Heart left ventricle (tissue), 16 donors: ENCODE data around the gene QPCTL. TPM values are rescaled to one million over a fixed set of nuclear protein-coding genes. Genes with fewer than 3 reads are reported as not detected.

Experiments used
- ATAC-seq, 4 donors: fragments of 200-7000 bp; cut with Tn5 transposase; one replicate each; pipeline ENCODE4 v1.9.1; 2020 to 2022; ENCODE audit warnings: moderate library complexity in 4 of 4, mild to moderate bottlenecking in 3 of 4, moderate number of reproducible peaks in 1 of 4
- DNase-seq, 5 donors: peaks; one replicate each; pipeline ENCODE4 v3.0.0-alpha.2; 2020
- H3K27ac ChIP-seq, 12 donors: fragments of 200-600 bp; sonication (generic) in 4 of 12; one replicate each; pipeline versions ENCODE4 v1.5.0 to v1.8.0; 2016 to 2022; ENCODE audit warnings: mild to moderate bottlenecking in 2 of 12
- H3K27me3 ChIP-seq, 9 donors: fragments of 200-600 bp; sonication (generic) in 2 of 9; one replicate each; pipeline versions ENCODE4 v1.5.1 to v1.8.0; 2016 to 2022; ENCODE audit warnings: mild to moderate bottlenecking in 3 of 9
- H3K36me3 ChIP-seq, 9 donors: fragments of 200-600 bp; sonication (generic) in 2 of 9; one replicate each; pipeline versions ENCODE4 v1.5.0 to v1.8.0; 2018 to 2022; ENCODE audit warnings: mild to moderate bottlenecking in 2 of 9
- H3K4me1 ChIP-seq, 12 donors: fragments of 200-600 bp; sonication (generic) in 4 of 12; one replicate each; pipeline versions ENCODE4 v1.5.0 to v1.8.0; 2016 to 2022; ENCODE audit warnings: mild to moderate bottlenecking in 3 of 12
- H3K4me3 ChIP-seq, 12 donors: fragments of 200-600 bp; sonication (generic) in 4 of 12; one replicate each; pipeline versions ENCODE4 v1.5.0 to v1.8.0; 2017 to 2022; ENCODE audit warnings: mild to moderate bottlenecking in 9 of 12, moderate library complexity in 4 of 12
- H3K9me3 ChIP-seq, 12 donors: fragments of 200-600 bp; sonication (generic) in 4 of 12; one replicate each; pipeline versions ENCODE4 v1.5.0 to v1.8.0; 2016 to 2022; ENCODE audit warnings: mild to moderate bottlenecking in 1 of 12
- CTCF ChIP-seq, 12 donors: fragments of 200-600 bp; sonication (generic) in 4 of 12; IDR thresholded peaks; one replicate each; pipeline versions ENCODE4 v1.5.0 to v1.8.0; 2018 to 2022; ENCODE audit warnings: antibody characterized with exemption in 12 of 12, mild to moderate bottlenecking in 5 of 12
- POLR2A ChIP-seq, 2 donors: fragments of 450-650 bp; IDR thresholded peaks; one replicate each; pipeline ENCODE4 v1.6.1; 2017; ENCODE audit warnings: antibody characterized with exemption in 2 of 2, mild to moderate bottlenecking in 2 of 2, moderate library complexity in 2 of 2
- WGBS, 4 donors: extraction: QIAGEN DNeasy Blood & Tissue Kit in 2 of 4; methylation state at CpG; one replicate each; pipeline versions ENCODE4 v1.1.5 to v1.1.7; 2013 to 2018; 5-methylcytosine and 5-hydroxymethylcytosine counted together
- intact Hi-C, 10 donors: fragments of 100-400 bp; cut with DNase I; formaldehyde crosslinking; loops; one replicate each; pipeline versions ENCODE4 v1.11.1 to v1.14.2; 2022
- polyA plus RNA-seq, 2 donors: library from polyadenylated mRNA; stranded (reverse); fragments of 200-250 nt; gene quantifications; one replicate each; pipeline ENCODE4 v1.2.3, GENCODE V29; 2013
- total RNA-seq, 9 donors: library from RNA; depleted of rRNA in 2 of 9; stranded (reverse); fragments of >200 nt in 2 of 9; fragmentation: NEBNext Ultra II Directional in 3 of 9; extraction: Animal tissue kit (Norgen Biotek cat#: 25700) in 3 of 9; gene quantifications; one replicate each; pipeline versions ENCODE4 v1.1.0 to v1.2.4, GENCODE V29; 2016 to 2023
- donor health status: ischemic (EF 13 %, LVEDD 7.1; RV severe dilation, severe dysfunction).
- donor health status: healthy with polysubstance abuse.
- donor health status: DM: no; HTN: yes; CAD: no.
- donor health status: DM: no; HTN: no; CAD: no.
- donor health status: ischemic (EF 25% LVEDD 6.9; RV normal size, moderate dysfunction).
- donor health status: ischemic (EF 25% LVEDD 5.7; RV mildly dilated, moderate dysfunction).
- donor health status: healthy.
- donor health status: DM: yes; HTN: yes; CAD: no.
- donor health status: ischemic (EF 35%, LVEDD 5.7; RV mildly dilated, moderate dysfunction).
- donor health status: nonischemic (EF 11% LVEDD 7.7; RV severe dilation, severe dysfunction).
- donor health status: DM: yes; HTN: yes; CAD: no.
- donor health status: PGD.
- donor health status: ischemic (EF 29% LVEDD 5.4; RV normal size, mild dysfunction).
- donor health status: nonischemic (EF 23%, LVEDD 6.1; RV moderate dilation, normal function).

The QPCTL gene
- total and polyA plus RNA-seq, 11 donors: 1.5 to 5.5 (median 2.9) TPM

DNA sequence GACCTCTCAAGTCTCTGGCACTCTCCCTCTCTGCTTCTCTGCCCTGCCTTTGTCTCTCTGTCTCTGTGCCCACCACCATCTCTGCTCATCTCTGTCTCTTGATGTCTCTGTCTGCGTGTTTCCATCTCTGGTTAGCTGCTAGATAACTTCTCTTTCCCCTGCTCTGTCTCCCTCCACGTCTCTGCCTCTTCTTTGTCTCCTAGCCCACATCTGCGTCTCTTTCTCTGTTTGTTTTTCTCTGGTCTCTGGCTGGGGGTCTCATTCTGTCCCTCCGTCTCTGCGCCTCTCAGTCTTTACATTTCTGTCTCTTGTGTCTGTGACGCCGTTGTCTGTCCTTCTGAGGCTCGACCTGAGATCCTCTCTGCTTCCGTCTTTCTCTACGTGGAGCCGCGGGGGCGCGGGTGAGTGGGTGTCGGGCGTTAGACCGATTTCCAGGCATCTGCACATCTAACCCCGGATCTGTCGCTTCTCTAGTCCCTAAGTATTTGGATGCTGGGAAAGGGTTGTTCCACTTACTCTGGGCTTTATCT is 24.1 kb upstream of the QPCTL start:
- 1 to 2% (median 1%) methylated on average over 19 of the region's 19 CpGs for WGBS, 4 donors
- H3K27ac ChIP-seq: peak overlapping the region in 4 of 12 donors; percentile 9 to 49 (median 36)
- no peak for TF ChIP-seq POLR2A (IDR thresholded peaks at IDR 0.05)
- TF ChIP-seq CTCF (IDR thresholded peaks at IDR 0.05): no peak
- intact Hi-C loops: no loop called here
- peak overlapping the region; percentile 2 to 68 (median 48) for H3K4me3 ChIP-seq
- no peaks in the 10 kb centered on the region for H3K36me3 ChIP-seq
- peak in 2 of 4 donors; percentile 2 to 13 for ATAC-seq
- DNase-seq: no peak
- H3K9me3 ChIP-seq: no peaks in the 10 kb centered on the region
- peaks cover 0 to 31% (median 11%) of the 10 kb centered on the region in 12 donors for H3K4me1 ChIP-seq
- H3K27me3 ChIP-seq: peaks cover 0 to 78% (median 27%) of the 10 kb centered on the region in 9 donors

DNA sequence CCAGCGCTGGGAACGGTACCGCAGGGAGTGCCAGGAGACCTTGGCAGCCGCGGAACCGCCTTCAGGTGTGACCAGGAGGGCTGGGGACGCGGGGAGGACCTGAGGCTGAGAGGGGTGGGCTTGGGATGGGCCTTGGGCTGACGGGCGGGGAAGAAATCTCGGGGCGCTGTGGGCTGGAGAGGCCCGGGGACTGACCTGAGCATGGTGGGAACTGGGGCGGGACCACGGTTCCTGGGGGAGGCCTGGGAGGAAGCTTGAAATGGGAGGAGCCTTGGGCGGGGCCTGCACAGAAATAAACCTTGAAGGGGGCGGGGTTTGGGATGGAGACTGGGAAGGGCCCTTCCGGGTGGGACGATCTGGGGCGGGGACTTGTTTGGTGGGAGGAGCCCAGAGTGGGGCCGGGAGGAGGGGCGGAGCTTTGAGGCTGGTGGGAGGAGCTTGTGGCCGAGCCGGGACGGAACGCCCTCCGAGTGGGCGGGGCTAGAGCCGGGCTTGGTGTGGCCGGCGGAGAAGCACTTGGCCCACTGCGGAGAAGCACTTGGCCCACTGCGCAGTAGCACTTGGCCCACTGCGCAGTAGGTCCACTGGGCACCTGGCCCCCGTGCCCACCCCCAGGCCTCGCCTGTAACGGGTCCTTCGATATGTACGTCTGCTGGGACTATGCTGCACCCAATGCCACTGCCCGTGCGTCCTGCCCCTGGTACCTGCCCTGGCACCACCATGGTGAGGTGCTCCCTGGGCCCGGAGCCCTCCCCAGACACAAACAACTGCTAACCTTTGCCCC is 21.6 kb upstream of the QPCTL start:
- no peak overlapping the region for H3K4me3 ChIP-seq
- intact Hi-C loops: no loop called here
- H3K9me3 ChIP-seq: no peaks in the 10 kb centered on the region
- DNase-seq (peak; percentile 49 to 88 (median 61)), ATAC-seq (peak in 3 of 4 donors; percentile 64 to 69 (median 67))
- WGBS, 4 donors: 22 to 24% (median 23%) methylated on average over 31 to 42 of the region's 42 CpGs
- H3K27ac ChIP-seq: no peak overlapping the region
- H3K27me3 ChIP-seq: peaks cover 0 to 67% (median 27%) of the 10 kb centered on the region in 9 donors
- H3K36me3 ChIP-seq: no peaks in the 10 kb centered on the region
- peaks cover 0 to 31% (median 11%) of the 10 kb centered on the region in 12 donors for H3K4me1 ChIP-seq
- no peak for TF ChIP-seq POLR2A (IDR thresholded peaks at IDR 0.05)
- TF ChIP-seq CTCF (IDR thresholded peaks at IDR 0.05): no peak

GRCh38 chr19:45674946-45675345 is 17.5 kb upstream of the QPCTL start:
- Histone ChIP-seq H3K27me3 (peaks cover 14 to 63% (median 38%) of the 10 kb centered on the region in 9 donors), H3K36me3 (no peaks in the 10 kb centered on the region), H3K27ac (no peak overlapping the region), H3K4me1 (peaks cover 0 to 22% (median 10%) of the 10 kb centered on the region in 12 donors), H3K4me3 (no peak overlapping the region), H3K9me3 (no peaks in the 10 kb centered on the region)
- WGBS, 4 donors: 64 to 77% (median 73%) methylated on average over 7 of the region's 7 CpGs
- ATAC-seq (no peak), DNase-seq (no peak)
- TF ChIP-seq CTCF (IDR thresholded peaks at IDR 0.05): no peak
- TF ChIP-seq POLR2A (IDR thresholded peaks at IDR 0.05): no peak
- intact Hi-C loops: no loop called here

- no peak for TF ChIP-seq POLR2A (IDR thresholded peaks at IDR 0.05)
- Histone ChIP-seq H3K36me3 (no peaks in the 10 kb centered on the region), H3K4me1 (peaks cover 0 to 32% (median 14%) of the 10 kb centered on the region in 12 donors), H3K27me3 (peaks cover 10 to 46% (median 27%) of the 10 kb centered on the region in 9 donors), H3K27ac (no peak overlapping the region), H3K4me3 (peak overlapping the region in 10 of 12 donors; percentile 5 to 47 (median 34)), H3K9me3 (no peaks in the 10 kb centered on the region)
- WGBS, 4 donors: 8 to 18% (median 11%) methylated on average over 14 to 28 of the region's 28 CpGs
- no peak for DNase-seq
- intact Hi-C loops: no loop called here
- peak in 2 of 4 donors; percentile 5 to 8 for ATAC-seq
Measured at GRCh38 chr19:45676851-45677263, 15.6 kb upstream of the QPCTL start.
